ENCODE data around the gene SRPK3. TPM values are rescaled to one million over a fixed set of nuclear protein-coding genes. Genes with fewer than 3 reads are reported as not detected.

SRPK3 gene
- total RNA-seq, 1 donor from 2014 or later, result 0.18 TPM

DNA sequence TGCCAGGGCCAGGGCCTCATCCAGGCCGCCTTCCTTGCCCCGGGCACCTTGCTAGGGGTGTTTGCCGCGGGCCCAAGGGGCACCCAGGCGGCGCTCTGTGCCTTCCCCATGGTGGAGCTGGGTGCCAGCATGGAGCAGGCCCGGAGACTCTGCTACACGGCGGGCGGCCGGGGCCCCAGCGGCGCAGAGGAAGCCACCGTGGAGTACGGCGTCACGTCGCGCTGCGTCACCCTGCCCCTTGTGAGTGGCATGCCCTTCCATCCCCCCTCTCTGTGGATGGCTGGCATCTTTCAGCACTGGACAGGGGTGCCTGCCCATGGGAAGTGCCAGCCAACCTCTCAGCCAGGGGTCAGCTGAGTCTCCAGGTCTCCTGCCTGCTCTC lies 13.2 kb upstream of the SRPK3 start:
- H3K27ac Mint-ChIP-seq (ENCODE audit: unreplicated experiment), result no peak overlapping the region
- H3K4me1 Mint-ChIP-seq (ENCODE audit: unreplicated experiment), result peaks cover 2% of the 10 kb centered on the region
- no peak overlapping the region for H3K4me3 Mint-ChIP-seq (ENCODE audit: unreplicated experiment)
- DNase-seq (ENCODE audit: low spot score), result no peak
- no peaks in the 10 kb centered on the region for H3K36me3 Mint-ChIP-seq (ENCODE audit: low read depth, unreplicated experiment)
- TF ChIP-seq, protein P1, sequence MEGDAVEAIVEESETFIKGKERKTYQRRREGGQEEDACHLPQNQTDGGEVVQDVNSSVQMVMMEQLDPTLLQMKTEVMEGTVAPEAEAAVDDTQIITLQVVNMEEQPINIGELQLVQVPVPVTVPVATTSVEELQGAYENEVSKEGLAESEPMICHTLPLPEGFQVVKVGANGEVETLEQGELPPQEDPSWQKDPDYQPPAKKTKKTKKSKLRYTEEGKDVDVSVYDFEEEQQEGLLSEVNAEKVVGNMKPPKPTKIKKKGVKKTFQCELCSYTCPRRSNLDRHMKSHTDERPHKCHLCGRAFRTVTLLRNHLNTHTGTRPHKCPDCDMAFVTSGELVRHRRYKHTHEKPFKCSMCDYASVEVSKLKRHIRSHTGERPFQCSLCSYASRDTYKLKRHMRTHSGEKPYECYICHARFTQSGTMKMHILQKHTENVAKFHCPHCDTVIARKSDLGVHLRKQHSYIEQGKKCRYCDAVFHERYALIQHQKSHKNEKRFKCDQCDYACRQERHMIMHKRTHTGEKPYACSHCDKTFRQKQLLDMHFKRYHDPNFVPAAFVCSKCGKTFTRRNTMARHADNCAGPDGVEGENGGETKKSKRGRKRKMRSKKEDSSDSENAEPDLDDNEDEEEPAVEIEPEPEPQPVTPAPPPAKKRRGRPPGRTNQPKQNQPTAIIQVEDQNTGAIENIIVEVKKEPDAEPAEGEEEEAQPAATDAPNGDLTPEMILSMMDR (IDR thresholded peaks at IDR 0.05; ENCODE audit: unreplicated experiment), result no peak
- no peaks in the 10 kb centered on the region for H3K9me3 Mint-ChIP-seq (ENCODE audit: unreplicated experiment)
- peaks cover 5% of the 10 kb centered on the region for H3K27me3 Mint-ChIP-seq (ENCODE audit: unreplicated experiment)

DNA sequence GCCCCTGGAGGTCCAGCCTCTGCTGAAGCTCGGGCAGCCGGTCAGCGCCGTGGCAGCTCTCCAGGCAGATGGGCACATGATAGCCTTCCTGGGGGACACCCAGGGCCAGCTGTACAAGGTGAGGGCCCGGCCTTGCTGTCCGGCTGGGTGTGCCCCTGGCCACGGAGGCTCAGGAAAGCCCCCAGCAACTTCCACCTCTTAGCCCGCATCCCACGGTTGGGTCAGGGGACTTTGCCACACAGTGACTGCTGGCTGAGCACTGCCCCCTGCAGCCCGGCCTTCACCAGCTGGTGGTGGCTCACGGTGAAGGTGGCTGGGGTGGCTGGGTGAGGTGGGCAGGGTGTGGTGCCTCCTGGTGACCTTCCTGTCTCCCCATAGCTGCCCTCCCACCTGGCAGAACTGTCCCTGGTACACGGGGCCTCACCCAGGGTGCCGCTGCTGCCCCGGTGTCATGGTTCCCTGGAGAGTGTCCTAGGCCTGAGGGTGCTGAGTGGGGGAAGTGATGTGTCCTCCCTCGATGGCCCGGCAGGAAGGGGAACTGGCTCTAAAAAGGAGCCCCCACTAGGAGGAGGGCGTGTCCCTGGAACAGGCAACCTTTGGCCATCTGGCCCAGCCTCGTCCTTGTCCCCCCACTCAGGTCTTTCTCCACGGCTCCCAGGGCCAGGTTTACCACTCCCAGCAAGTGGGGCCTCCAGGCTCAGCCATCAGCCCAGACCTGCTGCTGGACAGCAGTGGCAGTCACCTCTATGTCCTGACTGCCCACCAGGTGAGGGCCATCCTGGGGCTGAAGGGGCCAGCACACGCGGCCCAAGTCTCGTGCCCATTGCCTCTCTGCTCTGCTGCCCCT lies 12.3 kb upstream of the SRPK3 start:
- Mint-ChIP-seq H3K4me3 (ENCODE audit: unreplicated experiment) (no peak overlapping the region), H3K27ac (ENCODE audit: unreplicated experiment) (no peak overlapping the region), H3K36me3 (ENCODE audit: low read depth, unreplicated experiment) (no peaks in the 10 kb centered on the region), H3K27me3 (ENCODE audit: unreplicated experiment) (peaks cover 5% of the 10 kb centered on the region), H3K4me1 (ENCODE audit: unreplicated experiment) (peaks cover 2% of the 10 kb centered on the region), H3K9me3 (ENCODE audit: unreplicated experiment) (no peaks in the 10 kb centered on the region)
- TF ChIP-seq, protein P1 (IDR thresholded peaks at IDR 0.05; ENCODE audit: unreplicated experiment), result no peak
- no peak for DNase-seq (ENCODE audit: low spot score)

DNA sequence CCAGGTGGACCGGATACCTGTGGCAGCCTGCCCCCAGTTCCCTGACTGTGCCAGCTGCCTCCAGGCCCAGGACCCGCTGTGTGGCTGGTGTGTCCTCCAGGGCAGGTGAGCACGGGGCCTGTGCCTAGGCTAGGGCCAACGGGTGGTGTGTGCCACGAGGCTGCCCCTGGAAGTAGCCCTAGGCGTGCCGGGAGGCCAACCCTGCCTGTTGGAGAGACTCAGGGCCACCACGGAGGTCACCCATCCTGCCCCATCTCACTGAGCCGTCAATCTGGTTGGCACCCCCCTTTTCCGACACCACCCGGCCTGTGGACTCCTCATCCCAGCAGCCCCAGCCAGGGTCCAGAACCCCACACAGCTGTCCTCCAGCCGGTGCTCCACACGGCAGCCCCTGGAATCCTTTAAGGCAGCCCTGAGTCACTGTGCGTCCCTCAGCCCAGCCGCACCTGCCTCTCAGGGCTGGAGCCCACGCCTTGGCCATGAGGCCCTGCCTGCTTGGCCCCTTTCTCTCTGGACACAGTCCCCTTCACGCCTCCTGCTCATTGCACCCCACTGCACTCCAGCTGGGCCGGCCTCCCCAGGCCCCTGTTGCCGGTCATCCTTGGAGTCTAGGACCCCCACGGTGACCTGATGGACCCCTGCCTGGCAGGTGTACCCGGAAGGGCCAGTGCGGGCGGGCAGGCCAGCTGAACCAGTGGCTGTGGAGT lies 11.5 kb upstream of the SRPK3 start:
- Mint-ChIP-seq H3K27ac (ENCODE audit: unreplicated experiment) (no peak overlapping the region), H3K4me1 (ENCODE audit: unreplicated experiment) (peaks cover 2% of the 10 kb centered on the region), H3K36me3 (ENCODE audit: low read depth, unreplicated experiment) (no peaks in the 10 kb centered on the region), H3K9me3 (ENCODE audit: unreplicated experiment) (no peaks in the 10 kb centered on the region), H3K4me3 (ENCODE audit: unreplicated experiment) (no peak overlapping the region), H3K27me3 (ENCODE audit: unreplicated experiment) (peaks cover 5% of the 10 kb centered on the region)
- TF ChIP-seq, protein P1 (IDR thresholded peaks at IDR 0.05; ENCODE audit: unreplicated experiment), result no peak
- no peak for DNase-seq (ENCODE audit: low spot score)

DNA sequence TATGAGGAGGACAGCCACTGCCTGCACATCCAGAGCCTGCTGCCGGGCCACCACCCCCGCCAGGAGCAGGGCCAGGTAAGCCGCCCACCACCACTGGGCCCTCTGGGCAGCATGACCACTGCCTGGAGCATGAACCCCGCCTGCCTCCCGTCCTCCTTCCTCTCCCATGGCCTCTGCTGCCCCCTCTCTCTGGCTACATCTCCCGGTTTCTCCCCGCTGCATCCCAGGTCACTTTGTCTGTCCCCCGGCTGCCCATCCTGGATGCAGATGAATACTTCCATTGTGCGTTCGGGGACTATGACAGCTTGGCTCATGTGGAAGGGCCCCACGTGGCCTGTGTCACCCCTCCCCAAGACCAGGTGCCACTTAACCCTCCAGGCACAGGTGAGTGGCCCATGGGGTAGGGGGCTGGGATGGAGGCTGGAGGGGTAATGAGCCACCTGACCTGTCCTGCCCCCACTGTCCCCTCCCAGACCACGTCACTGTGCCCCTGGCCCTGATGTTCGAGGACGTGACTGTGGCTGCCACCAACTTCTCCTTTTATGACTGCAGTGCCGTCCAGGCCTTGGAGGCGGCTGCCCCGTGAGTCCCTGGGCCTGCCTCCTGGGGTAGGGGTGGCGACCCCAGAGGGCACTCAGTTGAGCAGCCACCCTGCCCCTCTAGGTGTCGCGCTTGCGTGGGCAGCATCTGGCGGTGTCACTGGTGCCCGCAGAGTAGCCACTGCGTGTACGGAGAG lies 10.8 kb upstream of the SRPK3 start:
- peaks cover 2% of the 10 kb centered on the region for H3K4me1 Mint-ChIP-seq (ENCODE audit: unreplicated experiment)
- H3K27ac Mint-ChIP-seq (ENCODE audit: unreplicated experiment), result no peak overlapping the region
- no peaks in the 10 kb centered on the region for H3K9me3 Mint-ChIP-seq (ENCODE audit: unreplicated experiment)
- no peak overlapping the region for H3K4me3 Mint-ChIP-seq (ENCODE audit: unreplicated experiment)
- TF ChIP-seq, protein P1 (IDR thresholded peaks at IDR 0.05; ENCODE audit: unreplicated experiment), result no peak
- peaks cover 5% of the 10 kb centered on the region for H3K27me3 Mint-ChIP-seq (ENCODE audit: unreplicated experiment)
- DNase-seq (ENCODE audit: low spot score), result no peak
- no peaks in the 10 kb centered on the region for H3K36me3 Mint-ChIP-seq (ENCODE audit: low read depth, unreplicated experiment)

Measured in endothelial cell (in vitro differentiated cells).